Left colon (tissue), 2 donors: ENCODE results near the gene TBCK. TPM values are rescaled to one million over a fixed set of nuclear protein-coding genes. Genes with fewer than 3 reads are reported as not detected.
A peak's percentile ranks its signal among the peaks of the same experiment; 100 is the strongest.

Source experiments
- ATAC-seq: fragments of 200-7000 bp; cut with Tn5 transposase; one replicate; pipeline ENCODE4 v1.9.1; 2020; ENCODE audit warnings: mild to moderate bottlenecking, moderate library complexity
- DNase-seq, 2 donors: peaks; one replicate each; pipeline ENCODE4 v3.0.0-alpha.2; 2020
- intact Hi-C, 2 donors: fragments of 100-400 bp; cut with DNase I in 1 of 2; cut with micrococcal nuclease in 1 of 2; formaldehyde crosslinking; loops; one replicate each; pipeline versions ENCODE4 v1.11.2 to v1.14.0; 2022; cut with DNase I, micrococcal nuclease
- total RNA-seq, 2 donors: library from RNA; stranded (reverse); fragmentation: NEBNext Ultra II Directional; extraction: Animal tissue kit (Norgen Biotek cat#: 25700); gene quantifications; one replicate each; pipeline ENCODE4 v1.2.1, GENCODE V29; 2021
- donor health status: DM: no; HTN: no; CAD: no.
- donor health status: DM: yes; HTN: yes; CAD: no.

Gene TBCK
- total RNA-seq, 2 donors from 2014 or later = 28.1 to 29.2 TPM

GRCh38 chr4:106092361-106093040, 223.5 kb downstream of the TBCK start:
- intact Hi-C loops = no loop called here
- ATAC-seq (no peak), DNase-seq (no peak)

GRCh38 chr4:106090826-106091225, 225.2 kb downstream of the TBCK start:
- ATAC-seq (no peak), DNase-seq (no peak)
- intact Hi-C loops = no loop called here

- no peak for DNase-seq
These were observed 232.9 kb downstream of the TBCK start for GRCh38 chr4:106083065-106083464.

GRCh38 chr4:106080376-106080775, 235.6 kb downstream of the TBCK start:
- ATAC-seq = no peak
- no peak for DNase-seq
- intact Hi-C loops = no loop called here

More at GRCh38 chr4:106083065-106083464, 232.9 kb downstream of the TBCK start:
- no peak for ATAC-seq
- intact Hi-C loops = no loop called here

GRCh38 chr4:106079616-106080015, 236.4 kb downstream of the TBCK start:
- no peak for ATAC-seq
- no peak for DNase-seq
- intact Hi-C loops = no loop called here

GRCh38 chr4:106065018-106065417, 251.0 kb downstream of the TBCK start:
- no peak for DNase-seq
- ATAC-seq = peak; percentile 51
- intact Hi-C loops = no loop called here

GRCh38 chr4:106063009-106063408, 253.0 kb downstream of the TBCK start:
- DNase-seq = no peak
- ATAC-seq = no peak
- intact Hi-C loops = no loop called here

GRCh38 chr4:106062452-106062875, 253.5 kb downstream of the TBCK start:
- DNase-seq (no peak), ATAC-seq (no peak)
- intact Hi-C loops = no loop called here

- intact Hi-C loops = no loop called here
- no peak for DNase-seq
These were observed 257.1 kb downstream of the TBCK start for GRCh38 chr4:106058921-106059320.

GRCh38 chr4:106056914-106057313, 259.1 kb downstream of the TBCK start:
- DNase-seq = no peak
- ATAC-seq = no peak
- intact Hi-C loops = no loop called here

More at GRCh38 chr4:106058921-106059320, 257.1 kb downstream of the TBCK start:
- ATAC-seq = no peak

GRCh38 chr4:106051514-106051913, 264.5 kb downstream of the TBCK start:
- DNase-seq = no peak

GRCh38 chr4:106049490-106049889, 266.5 kb downstream of the TBCK start:
- ATAC-seq = no peak
- DNase-seq = no peak
- intact Hi-C loops = no loop called here

More at GRCh38 chr4:106051514-106051913, 264.5 kb downstream of the TBCK start:
- intact Hi-C loops = no loop called here
- ATAC-seq = no peak

- no peak for ATAC-seq
- intact Hi-C loops = no loop called here
- no peak for DNase-seq
These were observed 267.6 kb downstream of the TBCK start for GRCh38 chr4:106048250-106048971.

GRCh38 chr4:106046083-106046482, 269.9 kb downstream of the TBCK start:
- DNase-seq = no peak
- intact Hi-C loops = no loop called here
- no peak for ATAC-seq

- DNase-seq = no peak
- no peak for ATAC-seq
- intact Hi-C loops = no loop called here
These were observed 274.6 kb downstream of the TBCK start for GRCh38 chr4:106041294-106042002.

- DNase-seq = no peak
- no peak for ATAC-seq
- intact Hi-C loops = no loop called here
These were observed 276.2 kb downstream of the TBCK start for GRCh38 chr4:106039796-106040195.

GRCh38 chr4:106038908-106039307, 277.1 kb downstream of the TBCK start:
- intact Hi-C loops = no loop called here
- ATAC-seq (no peak), DNase-seq (no peak)

GRCh38 chr4:106038012-106038411, 278.0 kb downstream of the TBCK start:
- ATAC-seq (no peak), DNase-seq (no peak)
- intact Hi-C loops = no loop called here

- no peak for ATAC-seq
- intact Hi-C loops = no loop called here
- DNase-seq = no peak
These were observed 279.2 kb downstream of the TBCK start for GRCh38 chr4:106036848-106037247.

GRCh38 chr4:106036334-106036733, 279.7 kb downstream of the TBCK start:
- no peak for ATAC-seq
- intact Hi-C loops = no loop called here

More at GRCh38 chr4:106036334-106036733, 279.7 kb downstream of the TBCK start:
- DNase-seq = no peak
